ENCODE results near the gene GMDS. TPM values are rescaled to one million over a fixed set of nuclear protein-coding genes. Genes with fewer than 3 reads are reported as not detected.

GMDS gene
- total RNA-seq, 2 experiments from 2014 or later = 13.9 to 16.4 TPM

GRCh38 chr6:2026133-2026532 lies 219.3 kb downstream of the GMDS start:
- no peak overlapping the region for H3K27ac ChIP-seq (ENCODE audit: low read depth in 1 of 2, low read length in 2 of 2)
- Mint-ChIP-seq H3K4me3 (no peak overlapping the region), H3K36me3 (ENCODE audit: low read depth) (no peaks in the 10 kb centered on the region), H3K9me3 (no peaks in the 10 kb centered on the region), H3K4me1 (ENCODE audit: low read depth) (peaks cover 39% of the 10 kb centered on the region), H3K27ac (no peak overlapping the region), H3K27me3 (no peaks in the 10 kb centered on the region)
- no peaks in the 10 kb centered on the region for H3K9me3 ChIP-seq (ENCODE audit: control insufficient read depth in 1 of 2, insufficient read depth in 1 of 2, low read length in 2 of 2)
- intact Hi-C loops (cut with DNase I, micrococcal nuclease) = no loop called here
- CTCF ChIA-PET = no interaction called here
- H3K4me3 ChIP-seq (ENCODE audit: low read length) = no peak overlapping the region
- DNase-seq (no peak), ATAC-seq (ENCODE audit: poor library complexity) (no peak)
- no peak for TF ChIP-seq CTCF (IDR thresholded peaks at IDR 0.05)
- POLR2A ChIA-PET = no interaction called here
- no peaks in the 10 kb centered on the region for H3K27me3 ChIP-seq (ENCODE audit: control insufficient read depth in 1 of 2, insufficient read depth in 2 of 2, low read length in 2 of 2)
- H3K36me3 ChIP-seq (ENCODE audit: insufficient read depth, low read length) = no peaks in the 10 kb centered on the region
- no peaks in the 10 kb centered on the region for H3K4me1 ChIP-seq (ENCODE audit: insufficient read depth, low read length)

GRCh38 chr6:2021713-2022125 lies 223.7 kb downstream of the GMDS start:
- Mint-ChIP-seq H3K36me3 (ENCODE audit: low read depth) (no peaks in the 10 kb centered on the region), H3K4me3 (no peak overlapping the region), H3K4me1 (ENCODE audit: low read depth) (peaks cover 28% of the 10 kb centered on the region), H3K27ac (no peak overlapping the region), H3K9me3 (no peaks in the 10 kb centered on the region), H3K27me3 (no peaks in the 10 kb centered on the region)
- H3K9me3 ChIP-seq (ENCODE audit: control insufficient read depth in 1 of 2, insufficient read depth in 1 of 2, low read length in 2 of 2) = no peaks in the 10 kb centered on the region
- H3K4me3 ChIP-seq (ENCODE audit: low read length) = no peak overlapping the region
- no peaks in the 10 kb centered on the region for H3K36me3 ChIP-seq (ENCODE audit: insufficient read depth, low read length)
- no peak overlapping the region for H3K27ac ChIP-seq (ENCODE audit: low read depth in 1 of 2, low read length in 2 of 2)
- TF ChIP-seq CTCF (IDR thresholded peaks at IDR 0.05) = no peak
- ChIA-PET POLR2A (no interaction called here), CTCF (no interaction called here)
- ATAC-seq (ENCODE audit: poor library complexity) = no peak
- H3K4me1 ChIP-seq (ENCODE audit: insufficient read depth, low read length) = no peaks in the 10 kb centered on the region
- no peak for DNase-seq
- intact Hi-C loops (cut with DNase I, micrococcal nuclease) = no loop called here
- H3K27me3 ChIP-seq (ENCODE audit: control insufficient read depth in 1 of 2, insufficient read depth in 2 of 2, low read length in 2 of 2) = no peaks in the 10 kb centered on the region

- H3K4me1 Mint-ChIP-seq (ENCODE audit: low read depth) = peaks cover 28% of the 10 kb centered on the region
- no peaks in the 10 kb centered on the region for H3K9me3 Mint-ChIP-seq
- DNase-seq (no peak), ATAC-seq (ENCODE audit: poor library complexity) (no peak)
- H3K27ac ChIP-seq (ENCODE audit: low read depth in 1 of 2, low read length in 2 of 2) = no peak overlapping the region
- TF ChIP-seq CTCF (IDR thresholded peaks at IDR 0.05) = no peak
- ChIA-PET CTCF (no interaction called here), POLR2A (no interaction called here)
- no peaks in the 10 kb centered on the region for H3K4me1 ChIP-seq (ENCODE audit: insufficient read depth, low read length)
- no peaks in the 10 kb centered on the region for H3K27me3 Mint-ChIP-seq
- no peak overlapping the region for H3K4me3 ChIP-seq (ENCODE audit: low read length)
- H3K9me3 ChIP-seq (ENCODE audit: control insufficient read depth in 1 of 2, insufficient read depth in 1 of 2, low read length in 2 of 2) = peaks cover 0 to 2% of the 10 kb centered on the region in 2 experiments
- intact Hi-C loops (cut with DNase I, micrococcal nuclease) = no loop called here
- H3K4me3 Mint-ChIP-seq = no peak overlapping the region
- H3K36me3 Mint-ChIP-seq (ENCODE audit: low read depth) = no peaks in the 10 kb centered on the region
- H3K27me3 ChIP-seq (ENCODE audit: control insufficient read depth in 1 of 2, insufficient read depth in 2 of 2, low read length in 2 of 2) = no peaks in the 10 kb centered on the region
- no peak overlapping the region for H3K27ac Mint-ChIP-seq
- H3K36me3 ChIP-seq (ENCODE audit: insufficient read depth, low read length) = no peaks in the 10 kb centered on the region
Observed at GRCh38 chr6:2020909-2021308, 224.5 kb downstream of the GMDS start.

Measured in CD4-positive, alpha-beta T cell (primary cell).